ENCODE results near the gene HNRNPAB.

The HNRNPAB gene

DNA sequence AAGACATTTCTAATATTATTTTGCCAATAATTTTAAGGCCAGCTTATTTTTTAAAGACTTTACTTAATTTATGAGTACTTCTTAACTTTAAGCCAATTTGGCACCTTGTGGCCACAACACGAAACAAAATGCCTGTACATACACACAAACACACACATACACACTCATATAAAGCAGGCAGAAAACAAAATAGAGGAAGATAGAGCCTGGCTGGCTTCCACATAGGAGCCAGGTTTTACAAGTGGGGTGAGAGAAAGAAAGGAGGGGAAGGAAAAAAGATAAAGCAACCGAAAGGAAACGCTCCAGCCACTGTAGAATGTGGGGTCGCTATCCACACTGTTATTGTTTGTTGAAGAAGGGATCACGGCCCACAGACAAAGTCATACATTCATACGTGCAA, 27.5 kb upstream of the HNRNPAB start:
- ATAC-seq = no peak
- TF ChIP-seq, protein P1, sequence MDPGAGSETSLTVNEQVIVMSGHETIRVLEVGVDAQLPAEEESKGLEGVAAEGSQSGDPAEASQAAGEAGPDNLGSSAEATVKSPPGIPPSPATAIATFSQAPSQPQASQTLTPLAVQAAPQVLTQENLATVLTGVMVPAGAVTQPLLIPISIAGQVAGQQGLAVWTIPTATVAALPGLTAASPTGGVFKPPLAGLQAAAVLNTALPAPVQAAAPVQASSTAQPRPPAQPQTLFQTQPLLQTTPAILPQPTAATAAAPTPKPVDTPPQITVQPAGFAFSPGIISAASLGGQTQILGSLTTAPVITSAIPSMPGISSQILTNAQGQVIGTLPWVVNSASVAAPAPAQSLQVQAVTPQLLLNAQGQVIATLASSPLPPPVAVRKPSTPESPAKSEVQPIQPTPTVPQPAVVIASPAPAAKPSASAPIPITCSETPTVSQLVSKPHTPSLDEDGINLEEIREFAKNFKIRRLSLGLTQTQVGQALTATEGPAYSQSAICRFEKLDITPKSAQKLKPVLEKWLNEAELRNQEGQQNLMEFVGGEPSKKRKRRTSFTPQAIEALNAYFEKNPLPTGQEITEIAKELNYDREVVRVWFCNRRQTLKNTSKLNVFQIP (CRISPR knock-in tag; IDR thresholded peaks at IDR 0.05; ENCODE audit: borderline replicate concordance, low read depth) = no peak
- TF ChIP-seq ZFP30 (CRISPR knock-in tag; IDR thresholded peaks at IDR 0.05) = no peak
- no peak for TF ChIP-seq ZNF565 (CRISPR knock-in tag; conservative IDR thresholded peaks at IDR 0.05; ENCODE audit: low read depth)
- no peak for TF ChIP-seq ESRRG (CRISPR knock-in tag; IDR thresholded peaks at IDR 0.05)
- TF ChIP-seq, protein P2, sequence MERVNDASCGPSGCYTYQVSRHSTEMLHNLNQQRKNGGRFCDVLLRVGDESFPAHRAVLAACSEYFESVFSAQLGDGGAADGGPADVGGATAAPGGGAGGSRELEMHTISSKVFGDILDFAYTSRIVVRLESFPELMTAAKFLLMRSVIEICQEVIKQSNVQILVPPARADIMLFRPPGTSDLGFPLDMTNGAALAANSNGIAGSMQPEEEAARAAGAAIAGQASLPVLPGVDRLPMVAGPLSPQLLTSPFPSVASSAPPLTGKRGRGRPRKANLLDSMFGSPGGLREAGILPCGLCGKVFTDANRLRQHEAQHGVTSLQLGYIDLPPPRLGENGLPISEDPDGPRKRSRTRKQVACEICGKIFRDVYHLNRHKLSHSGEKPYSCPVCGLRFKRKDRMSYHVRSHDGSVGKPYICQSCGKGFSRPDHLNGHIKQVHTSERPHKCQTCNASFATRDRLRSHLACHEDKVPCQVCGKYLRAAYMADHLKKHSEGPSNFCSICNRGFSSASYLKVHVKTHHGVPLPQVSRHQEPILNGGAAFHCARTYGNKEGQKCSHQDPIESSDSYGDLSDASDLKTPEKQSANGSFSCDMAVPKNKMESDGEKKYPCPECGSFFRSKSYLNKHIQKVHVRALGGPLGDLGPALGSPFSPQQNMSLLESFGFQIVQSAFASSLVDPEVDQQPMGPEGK (CRISPR knock-in tag; IDR thresholded peaks at IDR 0.05; ENCODE audit: borderline replicate concordance) = no peak
- no peak for TF ChIP-seq GLIS3 (CRISPR knock-in tag; IDR thresholded peaks at IDR 0.05)
- no peak for TF ChIP-seq ZC3H10 (CRISPR knock-in tag; IDR thresholded peaks at IDR 0.05)
- TF ChIP-seq TOX (CRISPR knock-in tag; IDR thresholded peaks at IDR 0.05; ENCODE audit: borderline replicate concordance) = no peak
- TF ChIP-seq, protein P3, sequence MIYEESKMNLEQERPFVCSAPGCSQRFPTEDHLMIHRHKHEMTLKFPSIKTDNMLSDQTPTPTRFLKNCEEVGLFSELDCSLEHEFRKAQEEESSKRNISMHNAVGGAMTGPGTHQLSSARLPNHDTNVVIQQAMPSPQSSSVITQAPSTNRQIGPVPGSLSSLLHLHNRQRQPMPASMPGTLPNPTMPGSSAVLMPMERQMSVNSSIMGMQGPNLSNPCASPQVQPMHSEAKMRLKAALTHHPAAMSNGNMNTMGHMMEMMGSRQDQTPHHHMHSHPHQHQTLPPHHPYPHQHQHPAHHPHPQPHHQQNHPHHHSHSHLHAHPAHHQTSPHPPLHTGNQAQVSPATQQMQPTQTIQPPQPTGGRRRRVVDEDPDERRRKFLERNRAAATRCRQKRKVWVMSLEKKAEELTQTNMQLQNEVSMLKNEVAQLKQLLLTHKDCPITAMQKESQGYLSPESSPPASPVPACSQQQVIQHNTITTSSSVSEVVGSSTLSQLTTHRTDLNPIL (CRISPR knock-in tag; IDR thresholded peaks at IDR 0.05; ENCODE audit: low read depth) = no peak
- no peak for TF ChIP-seq ZNF70 (CRISPR knock-in tag; IDR thresholded peaks at IDR 0.05)
- no peak for TF ChIP-seq OSR1 (CRISPR knock-in tag; IDR thresholded peaks at IDR 0.05)
- no peak for TF ChIP-seq CSDC2 (CRISPR knock-in tag; IDR thresholded peaks at IDR 0.05)
- TF ChIP-seq SNAI2 (CRISPR knock-in tag; IDR thresholded peaks at IDR 0.05) = no peak

DNA sequence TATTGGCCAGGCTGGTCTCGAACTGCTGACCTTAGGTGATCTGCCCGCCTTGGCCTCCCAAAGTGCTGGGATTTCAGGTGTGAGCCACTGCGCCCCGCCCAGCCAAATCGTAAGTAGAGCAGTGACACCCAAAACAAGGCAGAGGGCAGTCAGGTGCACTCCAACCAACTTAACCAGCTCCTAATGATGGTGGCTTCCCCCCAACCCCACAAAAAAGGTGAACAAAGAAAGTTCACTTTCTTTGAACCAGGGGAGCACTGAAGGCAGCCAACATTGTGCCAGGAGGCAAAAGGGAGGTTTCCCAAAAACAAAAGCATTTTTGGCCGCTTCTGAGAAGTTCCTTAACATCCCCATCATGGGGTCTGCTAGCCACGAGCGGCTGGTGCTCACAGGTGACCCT, 26.8 kb upstream of the HNRNPAB start:
- no peak for ATAC-seq

DNA sequence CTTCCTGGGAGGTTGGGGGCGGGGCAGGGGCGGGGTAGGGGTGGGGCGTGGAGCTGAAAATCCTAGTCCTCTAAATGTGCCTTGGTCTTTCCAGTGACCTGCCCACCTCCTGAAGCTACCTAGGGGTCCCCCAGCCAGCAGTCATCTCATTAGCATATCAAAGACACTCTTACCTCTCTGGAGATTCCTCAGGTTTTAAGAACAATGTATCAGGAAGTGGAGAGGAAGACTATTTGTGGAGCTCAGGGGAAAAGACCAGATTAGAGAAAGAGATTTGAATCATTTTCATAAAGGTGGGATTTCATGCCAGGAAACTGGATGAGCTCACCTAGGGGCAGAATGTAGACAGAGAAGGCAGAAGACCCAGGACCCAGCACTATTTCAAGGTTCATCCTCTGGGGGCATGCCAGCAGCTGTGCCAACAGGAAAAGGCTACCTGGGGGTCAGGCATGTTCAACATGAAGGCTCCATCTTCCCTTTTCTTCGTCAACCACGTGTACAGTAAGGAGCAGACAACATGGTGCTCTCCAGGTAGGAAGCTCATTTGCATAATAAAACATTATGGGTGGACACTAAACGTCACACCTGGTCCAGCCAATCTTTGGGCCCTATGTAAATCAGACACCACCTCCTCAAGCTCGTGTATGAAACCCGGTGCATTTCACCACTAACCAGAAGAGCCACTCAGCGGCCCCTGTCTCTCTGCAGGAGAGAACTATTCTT, 24.0 kb upstream of the HNRNPAB start:
- ATAC-seq = no peak
- TF ChIP-seq ARNTL (CRISPR knock-in tag; IDR thresholded peaks at IDR 0.05; ENCODE audit: borderline replicate concordance, low read depth) = no peak
- TF ChIP-seq SNAI2 (CRISPR knock-in tag; IDR thresholded peaks at IDR 0.05) = no peak

More for the DNA sequence above, 26.8 kb upstream of the HNRNPAB start:
- TF ChIP-seq ARNTL (CRISPR knock-in tag; IDR thresholded peaks at IDR 0.05; ENCODE audit: borderline replicate concordance, low read depth) (no peak), ISL1 (CRISPR knock-in tag; IDR thresholded peaks at IDR 0.05) (no peak), RARB (CRISPR knock-in tag; IDR thresholded peaks at IDR 0.05) (no peak), ZNF70 (CRISPR knock-in tag; IDR thresholded peaks at IDR 0.05) (no peak), ZFP30 (CRISPR knock-in tag; IDR thresholded peaks at IDR 0.05) (no peak), ZFP3 (CRISPR knock-in tag; IDR thresholded peaks at IDR 0.05) (no peak)

DNA sequence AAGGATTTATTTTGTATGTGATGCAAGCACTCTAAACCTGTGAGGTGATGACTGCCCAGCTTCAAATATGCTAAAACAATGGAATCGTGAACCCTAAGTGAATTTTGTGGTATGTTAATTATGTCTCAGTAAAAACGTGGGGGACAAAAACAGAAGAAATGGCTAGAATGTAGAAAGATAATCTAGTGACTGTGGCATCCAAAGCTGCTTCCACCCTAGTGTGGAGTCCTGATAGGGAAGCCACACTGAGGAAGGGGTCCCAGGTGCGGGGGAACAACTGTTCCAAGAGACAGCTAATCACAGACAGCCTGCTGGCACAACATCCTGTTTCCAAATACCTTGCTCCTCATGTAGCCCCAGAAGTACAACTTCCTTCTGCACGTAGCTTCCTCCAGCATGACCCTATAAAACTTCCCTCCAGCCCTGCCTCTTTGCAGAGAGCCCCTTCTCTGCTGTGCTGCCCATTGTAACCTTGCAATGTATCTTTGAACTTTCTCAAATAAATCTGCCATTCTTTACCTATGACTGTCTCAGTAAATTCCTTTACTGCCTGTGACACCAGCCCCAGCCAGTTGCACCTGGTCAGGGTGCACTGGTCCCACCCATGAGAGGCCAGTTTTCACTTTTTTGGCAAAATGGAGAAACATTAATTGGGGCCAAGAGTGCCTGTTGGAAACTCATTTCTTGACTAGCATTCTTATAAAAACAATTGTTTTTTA, 22.0 kb upstream of the HNRNPAB start:
- no peak for TF ChIP-seq GLIS3 (CRISPR knock-in tag; IDR thresholded peaks at IDR 0.05)
- no peak for TF ChIP-seq RARB (CRISPR knock-in tag; IDR thresholded peaks at IDR 0.05)
- TF ChIP-seq ZNF565 (CRISPR knock-in tag; conservative IDR thresholded peaks at IDR 0.05; ENCODE audit: low read depth) = no peak
- TF ChIP-seq, protein P1 (CRISPR knock-in tag; IDR thresholded peaks at IDR 0.05; ENCODE audit: borderline replicate concordance, low read depth) = no peak
- no peak for TF ChIP-seq OSR1 (CRISPR knock-in tag; IDR thresholded peaks at IDR 0.05)
- ATAC-seq = no peak

DNA sequence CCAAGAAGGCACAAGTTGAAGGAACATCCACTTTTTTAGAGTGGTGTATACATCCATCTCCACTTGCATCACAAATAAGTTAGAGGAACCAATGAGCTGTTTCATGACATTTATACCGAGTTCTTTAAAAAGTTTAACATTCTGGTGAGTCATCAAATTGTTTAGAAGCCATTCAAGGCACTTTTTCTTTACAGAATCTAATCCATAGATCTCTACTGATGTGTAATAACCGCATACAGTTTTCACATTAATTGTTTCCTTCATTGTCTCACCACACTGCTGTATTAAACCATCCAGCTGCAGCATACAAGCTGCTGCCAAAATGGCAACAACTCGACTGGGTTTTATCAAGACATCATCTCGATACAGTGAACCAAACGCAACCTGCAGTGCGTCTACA, 17.9 kb upstream of the HNRNPAB start:
- peak; percentile 67 for ATAC-seq
- TF ChIP-seq GLIS3 (CRISPR knock-in tag; IDR thresholded peaks at IDR 0.05) (no peak), ISL1 (CRISPR knock-in tag; IDR thresholded peaks at IDR 0.05) (no peak), ZFP30 (CRISPR knock-in tag; IDR thresholded peaks at IDR 0.05) (no peak), ESRRG (CRISPR knock-in tag; IDR thresholded peaks at IDR 0.05) (no peak), ZFP3 (CRISPR knock-in tag; IDR thresholded peaks at IDR 0.05) (no peak), BACH2 (CRISPR knock-in tag; IDR thresholded peaks at IDR 0.05; ENCODE audit: borderline replicate concordance) (no peak), ZNF70 (CRISPR knock-in tag; IDR thresholded peaks at IDR 0.05) (no peak)
- TF ChIP-seq, protein P4, sequence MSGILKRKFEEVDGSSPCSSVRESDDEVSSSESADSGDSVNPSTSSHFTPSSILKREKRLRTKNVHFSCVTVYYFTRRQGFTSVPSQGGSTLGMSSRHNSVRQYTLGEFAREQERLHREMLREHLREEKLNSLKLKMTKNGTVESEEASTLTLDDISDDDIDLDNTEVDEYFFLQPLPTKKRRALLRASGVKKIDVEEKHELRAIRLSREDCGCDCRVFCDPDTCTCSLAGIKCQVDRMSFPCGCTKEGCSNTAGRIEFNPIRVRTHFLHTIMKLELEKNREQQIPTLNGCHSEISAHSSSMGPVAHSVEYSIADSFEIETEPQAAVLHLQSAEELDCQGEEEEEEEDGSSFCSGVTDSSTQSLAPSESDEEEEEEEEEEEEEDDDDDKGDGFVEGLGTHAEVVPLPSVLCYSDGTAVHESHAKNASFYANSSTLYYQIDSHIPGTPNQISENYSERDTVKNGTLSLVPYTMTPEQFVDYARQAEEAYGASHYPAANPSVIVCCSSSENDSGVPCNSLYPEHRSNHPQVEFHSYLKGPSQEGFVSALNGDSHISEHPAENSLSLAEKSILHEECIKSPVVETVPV (CRISPR knock-in tag; IDR thresholded peaks at IDR 0.05) = no peak
- TF ChIP-seq, protein P1 (CRISPR knock-in tag; IDR thresholded peaks at IDR 0.05; ENCODE audit: borderline replicate concordance, low read depth) = no peak
- TF ChIP-seq, protein P3 (CRISPR knock-in tag; IDR thresholded peaks at IDR 0.05; ENCODE audit: low read depth) = no peak
